Measurements from ENCODE around the gene SKA2.

GRCh38 chr17:59165933-59166342 lies 11.0 kb upstream of the SKA2 start:
- TF ChIP-seq CTCF (conservative IDR thresholded peaks at IDR 0.05; ENCODE audit: low read length), result peak; percentile 76
- no peak for TF ChIP-seq EZH2phosphoT487 (IDR thresholded peaks at IDR 0.05; ENCODE audit: borderline replicate concordance)

Measured in Loucy (cell line).